Activated B cell treated with CpG ODN at 0.5 μM for 24 hours (primary cell): ENCODE measurements around the gene CST9L. TPM values are rescaled to one million over a fixed set of nuclear protein-coding genes. Genes with fewer than 3 reads are reported as not detected.

Experiments used
- ATAC-seq: fragments of 200-7000 bp; cut with Tn5 transposase; one replicate; pipeline ENCODE4 v1.10.0; 2021; ENCODE audit warnings: low read depth, mild to moderate bottlenecking, moderate library complexity
- CTCF ChIA-PET: fragments of 350-600 bp; sonication (Branson Sonifier 250); formaldehyde crosslinking; loops from one replicate; lab custom pipeline; 2021; ENCODE audit warnings: antibody characterized with exemption; lab: Charles Lee
- POLR2A ChIA-PET: fragments of 350-600 bp; sonication (Branson Sonifier 250); formaldehyde crosslinking; loops from one replicate; lab custom pipeline; 2021; ENCODE audit warnings: antibody characterized with exemption; lab: Charles Lee
- DNase-seq: peaks from one replicate; pipeline ENCODE4 v3.0.0; 2022
- H3K27ac Mint-ChIP-seq: one replicate; pipeline ENCODE4 v1.8.0; 2020; ENCODE audit warnings: mixed read lengths
- H3K27me3 Mint-ChIP-seq: one replicate; pipeline ENCODE4 v1.8.0; 2021; ENCODE audit warnings: mixed read lengths
- H3K36me3 Mint-ChIP-seq: one replicate; pipeline ENCODE4 v1.8.0; 2021; ENCODE audit warnings: low read depth, mixed read lengths
- H3K4me1 Mint-ChIP-seq: one replicate; pipeline ENCODE4 v1.8.0; 2021; ENCODE audit warnings: mixed read lengths
- H3K4me3 Mint-ChIP-seq: one replicate; pipeline ENCODE4 v1.8.0; 2020; ENCODE audit warnings: mild to moderate bottlenecking, mixed read lengths
- H3K9me3 Mint-ChIP-seq: one replicate; pipeline ENCODE4 v1.8.0; 2020; ENCODE audit warnings: mixed read lengths
- intact Hi-C: fragments of 100-400 bp; cut with micrococcal nuclease; formaldehyde crosslinking; loops from one replicate; pipeline ENCODE4 v1.15.1; 2024
- total RNA-seq: library from RNA; stranded (reverse); gene quantifications from 2 replicates; pipeline ENCODE4 v1.2.3, GENCODE V29; 2022
- TF ChIP-seq, protein P1 (sequence below): fragments of 200-600 bp; IDR thresholded peaks from one replicate; pipeline ENCODE4 v1.8.0; 2022; ENCODE audit warnings: antibody characterized with exemption, mild to moderate bottlenecking

The CST9L gene
- total RNA-seq, 1 donor from 2014 or later, result not detected

DNA sequence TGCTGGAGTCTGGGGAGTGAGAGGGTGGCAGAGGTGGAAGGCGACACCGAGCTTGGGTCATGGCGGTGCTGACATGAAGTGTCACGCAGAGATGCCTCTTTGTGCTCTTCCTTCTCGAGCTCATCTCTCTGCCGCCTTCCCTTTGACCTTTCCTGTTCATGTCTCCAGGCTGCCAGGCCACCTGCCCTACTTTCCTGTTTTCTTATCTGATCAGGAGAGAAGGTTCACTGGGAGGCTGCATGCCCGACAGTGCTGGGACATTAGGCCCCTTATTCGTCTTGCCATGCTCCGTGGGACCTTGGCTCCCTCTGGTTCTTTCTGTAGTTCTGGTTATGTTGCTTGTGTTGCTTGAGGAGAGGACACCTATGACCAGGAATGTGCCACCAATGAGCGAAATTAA is 44.1 kb downstream of the CST9L start:
- ChIA-PET CTCF (no interaction called here), POLR2A (no interaction called here)
- intact Hi-C loops, result no loop called here
- H3K27ac Mint-ChIP-seq, result no peak overlapping the region
- H3K27me3 Mint-ChIP-seq, result no peaks in the 10 kb centered on the region
- no peaks in the 10 kb centered on the region for H3K36me3 Mint-ChIP-seq
- H3K9me3 Mint-ChIP-seq, result peaks cover 9% of the 10 kb centered on the region
- ATAC-seq, result no peak
- DNase-seq, result no peak
- TF ChIP-seq, protein P1, sequence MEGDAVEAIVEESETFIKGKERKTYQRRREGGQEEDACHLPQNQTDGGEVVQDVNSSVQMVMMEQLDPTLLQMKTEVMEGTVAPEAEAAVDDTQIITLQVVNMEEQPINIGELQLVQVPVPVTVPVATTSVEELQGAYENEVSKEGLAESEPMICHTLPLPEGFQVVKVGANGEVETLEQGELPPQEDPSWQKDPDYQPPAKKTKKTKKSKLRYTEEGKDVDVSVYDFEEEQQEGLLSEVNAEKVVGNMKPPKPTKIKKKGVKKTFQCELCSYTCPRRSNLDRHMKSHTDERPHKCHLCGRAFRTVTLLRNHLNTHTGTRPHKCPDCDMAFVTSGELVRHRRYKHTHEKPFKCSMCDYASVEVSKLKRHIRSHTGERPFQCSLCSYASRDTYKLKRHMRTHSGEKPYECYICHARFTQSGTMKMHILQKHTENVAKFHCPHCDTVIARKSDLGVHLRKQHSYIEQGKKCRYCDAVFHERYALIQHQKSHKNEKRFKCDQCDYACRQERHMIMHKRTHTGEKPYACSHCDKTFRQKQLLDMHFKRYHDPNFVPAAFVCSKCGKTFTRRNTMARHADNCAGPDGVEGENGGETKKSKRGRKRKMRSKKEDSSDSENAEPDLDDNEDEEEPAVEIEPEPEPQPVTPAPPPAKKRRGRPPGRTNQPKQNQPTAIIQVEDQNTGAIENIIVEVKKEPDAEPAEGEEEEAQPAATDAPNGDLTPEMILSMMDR, result no peak
- no peaks in the 10 kb centered on the region for H3K4me1 Mint-ChIP-seq
- H3K4me3 Mint-ChIP-seq, result no peak overlapping the region

DNA sequence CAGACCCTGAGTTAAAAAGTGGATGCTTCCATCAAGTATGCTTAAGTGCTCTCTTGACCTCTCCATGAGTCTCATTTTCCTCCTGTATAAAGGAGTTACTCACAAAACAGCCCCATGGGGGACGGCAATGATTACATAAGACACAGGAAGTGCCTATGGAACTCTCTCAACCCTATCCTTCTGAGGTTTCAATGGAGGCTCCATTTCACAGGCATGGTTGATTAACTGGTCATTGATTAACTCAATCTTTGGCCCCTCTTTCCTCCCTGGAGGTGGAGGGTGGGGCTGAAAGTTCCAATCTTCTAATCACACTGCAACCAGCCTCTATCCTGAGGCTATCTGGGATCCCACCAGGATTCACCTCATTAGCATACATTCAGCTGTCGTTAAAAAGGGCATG is 48.1 kb downstream of the CST9L start:
- Mint-ChIP-seq H3K27ac (no peak overlapping the region), H3K4me3 (no peak overlapping the region), H3K36me3 (no peaks in the 10 kb centered on the region), H3K27me3 (no peaks in the 10 kb centered on the region), H3K9me3 (no peaks in the 10 kb centered on the region), H3K4me1 (no peaks in the 10 kb centered on the region)
- DNase-seq (no peak), ATAC-seq (no peak)
- CTCF ChIA-PET, result no interaction called here
- intact Hi-C loops, result no loop called here
- TF ChIP-seq, protein P1, result no peak
- POLR2A ChIA-PET, result no interaction called here

DNA sequence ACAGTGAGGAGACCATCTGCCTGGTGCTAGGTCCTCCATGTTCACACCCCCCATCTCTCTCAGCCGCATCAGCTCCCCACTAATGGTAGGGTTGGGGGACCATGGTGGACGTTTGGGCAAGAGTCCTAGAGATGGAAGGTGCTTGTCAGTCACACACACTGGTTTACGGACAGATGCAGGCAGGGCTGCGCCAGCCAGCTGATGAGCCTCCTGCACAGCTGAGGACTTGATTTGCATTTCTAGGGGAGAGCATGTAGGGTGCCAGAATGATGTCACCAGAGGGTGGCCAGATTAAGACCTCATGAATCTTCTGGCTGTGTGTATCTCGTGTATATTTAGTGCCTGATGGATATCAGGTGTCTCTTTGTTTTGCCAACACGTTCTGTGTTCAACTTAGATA is 48.7 kb downstream of the CST9L start:
- ATAC-seq (no peak), DNase-seq (no peak)
- ChIA-PET POLR2A (no interaction called here), CTCF (no interaction called here)
- no peaks in the 10 kb centered on the region for H3K4me1 Mint-ChIP-seq
- TF ChIP-seq, protein P1, result no peak
- no peaks in the 10 kb centered on the region for H3K36me3 Mint-ChIP-seq
- no peak overlapping the region for H3K4me3 Mint-ChIP-seq
- no peaks in the 10 kb centered on the region for H3K9me3 Mint-ChIP-seq
- H3K27me3 Mint-ChIP-seq, result no peaks in the 10 kb centered on the region
- no peak overlapping the region for H3K27ac Mint-ChIP-seq
- intact Hi-C loops, result no loop called here

DNA sequence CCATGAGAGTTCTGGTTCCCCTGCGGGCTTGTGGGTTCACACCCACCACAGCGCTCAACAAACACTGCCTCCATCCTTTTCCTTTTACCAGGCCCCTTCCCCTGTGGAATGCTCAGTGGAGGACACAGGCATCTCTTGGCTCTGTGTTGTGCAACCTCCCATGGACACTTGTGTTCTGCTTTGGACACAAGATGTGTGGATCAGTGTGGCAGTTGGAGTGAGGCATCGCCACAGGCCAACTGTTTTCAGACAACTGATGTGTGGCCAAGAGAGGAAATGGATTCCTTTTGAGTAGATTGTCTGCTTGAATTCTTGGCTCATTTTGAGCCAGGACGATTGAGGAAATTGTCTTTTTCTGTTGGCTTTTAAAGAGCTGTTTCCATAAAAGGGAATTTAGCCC is 50.6 kb downstream of the CST9L start:
- H3K4me1 Mint-ChIP-seq, result no peaks in the 10 kb centered on the region
- CTCF ChIA-PET, result no interaction called here
- POLR2A ChIA-PET, result no interaction called here
- DNase-seq (no peak), ATAC-seq (no peak)
- intact Hi-C loops, result no loop called here
- no peak overlapping the region for H3K27ac Mint-ChIP-seq
- no peaks in the 10 kb centered on the region for H3K36me3 Mint-ChIP-seq
- no peak overlapping the region for H3K4me3 Mint-ChIP-seq
- no peaks in the 10 kb centered on the region for H3K9me3 Mint-ChIP-seq
- no peaks in the 10 kb centered on the region for H3K27me3 Mint-ChIP-seq
- TF ChIP-seq, protein P1, result no peak

DNA sequence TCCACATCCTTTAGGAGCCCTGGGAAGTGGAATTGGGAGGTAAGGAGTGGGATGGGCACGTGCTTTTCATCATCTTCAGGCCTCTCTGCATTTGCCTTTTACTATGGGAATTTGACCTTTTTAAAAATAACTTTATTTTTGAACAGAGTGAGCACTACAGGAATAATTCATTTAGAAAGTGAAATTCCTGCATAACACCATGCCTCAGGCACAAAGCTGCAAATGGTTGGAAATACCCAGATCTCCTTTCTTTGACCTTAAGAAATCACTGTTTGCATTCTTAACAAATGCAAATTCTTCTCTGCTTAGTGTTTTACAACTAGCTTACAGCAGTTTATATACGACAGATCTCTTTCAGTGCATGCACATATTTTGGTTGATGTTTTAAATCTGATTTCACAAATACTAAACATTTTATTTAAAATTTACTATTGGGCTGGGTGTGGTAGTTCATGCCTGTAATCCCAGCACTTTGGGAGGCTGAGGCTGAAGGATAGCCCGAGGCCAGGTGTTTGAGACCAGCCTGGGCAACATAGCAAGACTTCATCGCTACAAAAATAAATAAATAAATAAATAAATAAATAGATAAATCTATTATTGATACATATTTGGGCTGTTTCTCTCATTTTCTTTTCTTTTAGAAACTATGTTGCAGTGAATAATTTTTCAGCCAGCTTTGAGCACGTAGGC is 52.9 kb downstream of the CST9L start:
- Mint-ChIP-seq H3K4me3 (no peak overlapping the region), H3K4me1 (no peaks in the 10 kb centered on the region), H3K36me3 (no peaks in the 10 kb centered on the region), H3K27me3 (no peaks in the 10 kb centered on the region), H3K9me3 (no peaks in the 10 kb centered on the region), H3K27ac (no peak overlapping the region)
- DNase-seq (no peak), ATAC-seq (no peak)
- TF ChIP-seq, protein P1, result no peak
- POLR2A ChIA-PET, result no interaction called here
- CTCF ChIA-PET, result no interaction called here
- intact Hi-C loops, result no loop called here
